ENCODE results near the gene ST7. TPM values are rescaled to one million over a fixed set of nuclear protein-coding genes. Genes with fewer than 3 reads are reported as not detected.

The ST7 gene
- total and polyA plus RNA-seq, 2 donors (not counting 3 experiments of a cell fraction or from before 2014, with no cell fraction given), result 18.6 to 24.9 TPM

- no peak for FAIRE-seq
- ChIA-PET POLR2A (no interaction called here), CTCF (no interaction called here)
- no peak overlapping the region for H3K4me3 ChIP-seq (replicated peaks in 1 of 3; ENCODE audit: insufficient read depth in 1 of 3, low read depth in 1 of 3, low read length in 3 of 3)
- dilution Hi-C loops (cut with MboI; ENCODE audit: extremely low pct_ligation_motif_present, low sequenced_read_pairs) (no loop called here), intact Hi-C loops (cut with micrococcal nuclease) (no loop called here)
- no peak overlapping the region for H3K9ac ChIP-seq (replicated peaks; ENCODE audit: extremely low read depth, insufficient read depth, low read length)
- TF ChIP-seq MAX (IDR thresholded peaks at IDR 0.05; ENCODE audit: insufficient read depth, insufficient read length) (no peak), FOS (IDR thresholded peaks at IDR 0.05; ENCODE audit: borderline replicate concordance, insufficient read depth, low read length) (no peak), POLR2A (IDR thresholded peaks at IDR 0.05; ENCODE audit: low read depth, low read length) (no peak), POLR2AphosphoS5 (IDR thresholded peaks at IDR 0.05; ENCODE audit: insufficient read depth, low read depth, low read length) (no peak), EZH2 (IDR thresholded peaks at IDR 0.05; ENCODE audit: borderline replicate concordance, low read depth, low read length, severe bottlenecking) (no peak), MYC (IDR thresholded peaks at IDR 0.05; ENCODE audit: low read depth, low read length) (no peak), GATA2 (IDR thresholded peaks at IDR 0.05; ENCODE audit: insufficient read depth, insufficient read length, low read depth, low read length) (no peak), JUN (IDR thresholded peaks at IDR 0.05; ENCODE audit: borderline replicate concordance, insufficient read depth, insufficient read length, low read depth) (no peak), CTCF (IDR thresholded peaks at IDR 0.05; ENCODE audit: extremely low read depth in 1 of 2, insufficient read depth in 1 of 2, low read depth in 1 of 2, low read length in 2 of 2) (no peak)
- BruUV-seq (replicated peaks), result no TSS peak
- peaks cover 5% of the 10 kb centered on the region for H3K4me1 ChIP-seq (ENCODE audit: control insufficient read depth, extremely low read depth, insufficient read depth, low read length)
- no peak overlapping the region for H3K4me2 ChIP-seq (ENCODE audit: insufficient read depth, low read length)
- no peak for DNase-seq (ENCODE audit: low read depth, low spot score)
- H3K9me1 ChIP-seq (replicated peaks; ENCODE audit: control insufficient read depth, extremely low read depth, insufficient read depth, low read length), result no peaks in the 10 kb centered on the region
- no peak overlapping the region for H3K27ac ChIP-seq (ENCODE audit: insufficient read depth, low read depth, low read length)
- H3K27me3 ChIP-seq (ENCODE audit: control insufficient read depth in 2 of 2, insufficient read depth in 2 of 2, low read length in 2 of 2), result peaks cover 0 to 3% of the 10 kb centered on the region in 2 experiments
- no peaks in the 10 kb centered on the region for H3K79me2 ChIP-seq (ENCODE audit: control insufficient read depth, insufficient read depth, low read length)
- H2AFZ ChIP-seq (ENCODE audit: low read depth, low read length), result no peak overlapping the region
- no peaks in the 10 kb centered on the region for H3K36me3 ChIP-seq (ENCODE audit: control insufficient read depth in 2 of 2, extremely low read depth in 1 of 2, insufficient read depth in 2 of 2, low read length in 2 of 2)
- H4K20me1 ChIP-seq (replicated peaks; ENCODE audit: control insufficient read depth, extremely low read depth, insufficient read depth, low read length), result no peaks in the 10 kb centered on the region
- H3K9me3 ChIP-seq (replicated peaks; ENCODE audit: control insufficient read depth, insufficient read depth, low read length), result no peaks in the 10 kb centered on the region
These were observed 321.6 kb downstream of the ST7 start for GRCh38 chr7:117274951-117275350.

Data from endothelial cell of umbilical vein (primary cell).